ENCODE data around the gene ZFHX3.
A peak's percentile ranks its signal among the peaks of the same experiment; 100 is the strongest.

Gene ZFHX3

GRCh38 chr16:72764015-72764654 is 283.8 kb downstream of the ZFHX3 start:
- DNase-seq (ENCODE audit: low read depth), result no peak
- no peak overlapping the region for H3K4me3 ChIP-seq (ENCODE audit: low read depth, low read length)

- no peak for DNase-seq (ENCODE audit: low read depth)
- no peak overlapping the region for H3K4me3 ChIP-seq (ENCODE audit: low read depth, low read length)
Observed at GRCh38 chr16:72760581-72760980, 287.3 kb downstream of the ZFHX3 start.

- no peak overlapping the region for H3K4me3 ChIP-seq (ENCODE audit: low read depth, low read length)
- no peak for DNase-seq (ENCODE audit: low read depth)
Observed at GRCh38 chr16:72753881-72754280, 294.0 kb downstream of the ZFHX3 start.

GRCh38 chr16:72752004-72752695 is 295.8 kb downstream of the ZFHX3 start:
- no peak overlapping the region for H3K4me3 ChIP-seq (ENCODE audit: low read depth, low read length)
- DNase-seq (ENCODE audit: low read depth), result no peak

GRCh38 chr16:72751076-72751475 is 296.9 kb downstream of the ZFHX3 start:
- DNase-seq (ENCODE audit: low read depth), result no peak
- H3K4me3 ChIP-seq (ENCODE audit: low read depth, low read length), result no peak overlapping the region

GRCh38 chr16:72749091-72749490 is 298.8 kb downstream of the ZFHX3 start:
- no peak overlapping the region for H3K4me3 ChIP-seq (ENCODE audit: low read depth, low read length)
- no peak for DNase-seq (ENCODE audit: low read depth)

- DNase-seq (ENCODE audit: low read depth), result no peak
- no peak overlapping the region for H3K4me3 ChIP-seq (ENCODE audit: low read depth, low read length)
Observed at GRCh38 chr16:72744076-72744793, 303.7 kb downstream of the ZFHX3 start.

- no peak for DNase-seq (ENCODE audit: low read depth)
- H3K4me3 ChIP-seq (ENCODE audit: low read depth, low read length), result no peak overlapping the region
Observed at GRCh38 chr16:72743011-72743761, 304.7 kb downstream of the ZFHX3 start.

GRCh38 chr16:72740347-72740746 is 307.6 kb downstream of the ZFHX3 start:
- no peak overlapping the region for H3K4me3 ChIP-seq (ENCODE audit: low read depth, low read length)
- DNase-seq (ENCODE audit: low read depth), result no peak

GRCh38 chr16:72739577-72739976 is 308.4 kb downstream of the ZFHX3 start:
- DNase-seq (ENCODE audit: low read depth), result peak; percentile 3
- H3K4me3 ChIP-seq (ENCODE audit: low read depth, low read length), result no peak overlapping the region

GRCh38 chr16:72736074-72736473 is 311.9 kb downstream of the ZFHX3 start:
- no peak for DNase-seq (ENCODE audit: low read depth)

More at GRCh38 chr16:72736074-72736473, 311.9 kb downstream of the ZFHX3 start:
- H3K4me3 ChIP-seq (ENCODE audit: low read depth, low read length), result no peak overlapping the region

Data from skeletal muscle cell (primary cell).